ENCODE results near the gene ARL15.

Gene ARL15

DNA sequence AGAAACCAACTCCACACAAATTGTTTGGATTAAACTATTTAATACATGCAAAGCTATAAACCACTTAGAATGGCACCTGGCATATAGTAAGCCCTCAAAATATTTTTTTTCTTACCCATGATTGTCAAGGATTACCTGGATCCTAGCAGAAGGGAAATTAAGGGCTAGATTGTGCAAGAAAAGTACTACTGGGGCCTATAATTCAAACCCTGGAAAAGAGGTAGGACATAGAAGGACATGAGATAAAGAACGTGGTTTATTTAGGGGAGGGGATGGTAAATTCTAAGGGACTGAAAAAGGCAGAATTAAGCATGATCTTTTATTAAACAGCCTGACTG, 14.9 kb upstream of the ARL15 start:
- TF ChIP-seq, protein P1, sequence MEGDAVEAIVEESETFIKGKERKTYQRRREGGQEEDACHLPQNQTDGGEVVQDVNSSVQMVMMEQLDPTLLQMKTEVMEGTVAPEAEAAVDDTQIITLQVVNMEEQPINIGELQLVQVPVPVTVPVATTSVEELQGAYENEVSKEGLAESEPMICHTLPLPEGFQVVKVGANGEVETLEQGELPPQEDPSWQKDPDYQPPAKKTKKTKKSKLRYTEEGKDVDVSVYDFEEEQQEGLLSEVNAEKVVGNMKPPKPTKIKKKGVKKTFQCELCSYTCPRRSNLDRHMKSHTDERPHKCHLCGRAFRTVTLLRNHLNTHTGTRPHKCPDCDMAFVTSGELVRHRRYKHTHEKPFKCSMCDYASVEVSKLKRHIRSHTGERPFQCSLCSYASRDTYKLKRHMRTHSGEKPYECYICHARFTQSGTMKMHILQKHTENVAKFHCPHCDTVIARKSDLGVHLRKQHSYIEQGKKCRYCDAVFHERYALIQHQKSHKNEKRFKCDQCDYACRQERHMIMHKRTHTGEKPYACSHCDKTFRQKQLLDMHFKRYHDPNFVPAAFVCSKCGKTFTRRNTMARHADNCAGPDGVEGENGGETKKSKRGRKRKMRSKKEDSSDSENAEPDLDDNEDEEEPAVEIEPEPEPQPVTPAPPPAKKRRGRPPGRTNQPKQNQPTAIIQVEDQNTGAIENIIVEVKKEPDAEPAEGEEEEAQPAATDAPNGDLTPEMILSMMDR (IDR thresholded peaks at IDR 0.05; ENCODE audit: low read depth, low read length) = no peak
- H3K4me3 ChIP-seq (replicated peaks in 1 of 2; ENCODE audit: low read depth in 2 of 2, low read length in 2 of 2) = no peak overlapping the region

GRCh38 chr5:54324651-54325271, 14.4 kb upstream of the ARL15 start:
- DNase-seq (ENCODE audit: low read depth in 2 of 2) = no peak
- TF ChIP-seq, protein P1 (IDR thresholded peaks at IDR 0.05; ENCODE audit: low read depth, low read length) = no peak
- H3K4me3 ChIP-seq (replicated peaks in 1 of 2; ENCODE audit: low read depth in 2 of 2, low read length in 2 of 2) = no peak overlapping the region

More for the DNA sequence above, 14.9 kb upstream of the ARL15 start:
- no peak for DNase-seq (ENCODE audit: low read depth in 2 of 2)

GRCh38 chr5:54323495-54323894, 13.1 kb upstream of the ARL15 start:
- H3K4me3 ChIP-seq (replicated peaks in 1 of 2; ENCODE audit: low read depth in 2 of 2, low read length in 2 of 2) = no peak overlapping the region
- no peak for DNase-seq (ENCODE audit: low read depth in 2 of 2)
- TF ChIP-seq, protein P1 (IDR thresholded peaks at IDR 0.05; ENCODE audit: low read depth, low read length) = no peak

DNA sequence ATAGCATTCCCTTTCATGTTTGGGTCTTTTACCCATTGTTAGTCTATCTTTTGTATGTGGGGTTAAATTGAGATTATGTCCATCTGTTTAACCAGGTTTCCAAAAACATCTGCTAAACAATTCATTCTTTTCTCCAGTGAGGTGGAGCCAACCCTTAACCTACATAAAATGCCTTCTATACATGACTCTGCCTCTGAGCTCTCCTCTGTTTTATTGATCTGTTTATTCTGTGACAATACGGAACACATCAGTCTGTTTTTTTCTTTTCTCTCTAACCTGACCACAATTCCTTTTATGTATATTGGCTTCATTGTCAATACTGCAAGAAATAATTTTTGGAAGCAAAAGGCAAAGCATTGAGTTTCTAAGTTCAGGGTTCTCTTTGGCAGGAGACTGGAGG, 9.9 kb upstream of the ARL15 start:
- TF ChIP-seq, protein P1 (IDR thresholded peaks at IDR 0.05; ENCODE audit: low read depth, low read length) = no peak
- no peak for DNase-seq (ENCODE audit: low read depth in 2 of 2)

GRCh38 chr5:54317511-54318260, 7.3 kb upstream of the ARL15 start:
- TF ChIP-seq, protein P1 (IDR thresholded peaks at IDR 0.05; ENCODE audit: low read depth, low read length) = no peak
- DNase-seq (ENCODE audit: low read depth in 2 of 2) = no peak
- H3K4me3 ChIP-seq (replicated peaks in 1 of 2; ENCODE audit: low read depth in 2 of 2, low read length in 2 of 2) = no peak overlapping the region

More for the DNA sequence above, 9.9 kb upstream of the ARL15 start:
- no peak overlapping the region for H3K4me3 ChIP-seq (replicated peaks in 1 of 2; ENCODE audit: low read depth in 2 of 2, low read length in 2 of 2)

DNA sequence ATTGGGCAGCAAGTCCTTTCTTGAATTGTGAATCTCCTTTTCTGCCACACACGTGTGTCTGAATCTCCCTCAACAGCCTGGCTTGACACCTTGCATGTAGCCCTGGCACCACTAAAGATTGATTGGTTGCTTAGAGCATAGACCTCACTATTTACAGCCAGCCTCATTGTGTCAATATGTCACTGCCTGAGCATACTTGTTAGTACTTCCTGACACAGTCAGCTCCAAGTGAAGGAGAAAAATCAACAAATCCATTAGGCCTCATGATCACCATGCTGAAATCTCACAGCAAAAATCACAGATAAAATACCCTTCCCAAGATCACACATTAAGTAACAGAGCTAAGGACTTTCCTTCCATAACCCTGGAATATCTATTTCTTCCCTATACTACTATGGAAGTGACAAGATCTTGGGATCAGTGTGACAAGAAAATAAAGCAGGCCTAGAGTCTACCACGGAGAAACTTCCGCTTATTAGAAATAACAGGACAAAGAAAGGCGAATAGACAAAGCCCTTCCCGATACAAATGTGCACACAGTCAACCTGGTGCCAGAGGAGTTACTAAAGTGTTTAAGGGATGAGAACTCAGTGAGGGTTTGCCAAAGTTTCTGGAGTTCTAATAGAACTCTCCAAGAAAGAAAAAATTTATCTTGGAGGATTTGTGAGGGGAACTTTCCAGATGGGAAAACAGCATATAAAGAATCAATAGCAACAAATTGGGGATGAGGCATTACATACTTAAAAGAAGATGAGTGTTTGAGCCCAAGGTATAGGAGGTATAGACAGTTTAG, 5.6 kb upstream of the ARL15 start:
- TF ChIP-seq, protein P1 (IDR thresholded peaks at IDR 0.05; ENCODE audit: low read depth, low read length) = no peak
- no peak overlapping the region for H3K4me3 ChIP-seq (replicated peaks in 1 of 2; ENCODE audit: low read depth in 2 of 2, low read length in 2 of 2)
- DNase-seq (ENCODE audit: low read depth in 2 of 2) = no peak

Measured in cardiac fibroblast (primary cell).